ENCODE measurements around the gene UBE2L3.
A peak's percentile ranks its signal among the peaks of the same experiment; 100 is the strongest.

Gene UBE2L3

GRCh38 chr22:21650823-21651520 is 83.5 kb downstream of the UBE2L3 start:
- DNase-seq = no peak

- no peak for DNase-seq
Measured at GRCh38 chr22:21651521-21652009, 84.1 kb downstream of the UBE2L3 start.

GRCh38 chr22:21652010-21652546 is 84.6 kb downstream of the UBE2L3 start:
- DNase-seq = peak; percentile 81

- DNase-seq = no peak
Measured at GRCh38 chr22:21652547-21653545, 85.3 kb downstream of the UBE2L3 start.

GRCh38 chr22:21657020-21657359 is 89.5 kb downstream of the UBE2L3 start:
- no peak for DNase-seq

GRCh38 chr22:21657360-21658032 is 90.0 kb downstream of the UBE2L3 start:
- DNase-seq = peak; percentile 78

GRCh38 chr22:21659864-21660525 is 92.5 kb downstream of the UBE2L3 start:
- DNase-seq = no peak

- DNase-seq = no peak
Measured at GRCh38 chr22:21660904-21661303, 93.4 kb downstream of the UBE2L3 start.

GRCh38 chr22:21661991-21662390 is 94.5 kb downstream of the UBE2L3 start:
- DNase-seq = no peak

- DNase-seq = no peak
Measured at GRCh38 chr22:21663738-21664137, 96.2 kb downstream of the UBE2L3 start.

GRCh38 chr22:21665047-21665851 is 97.7 kb downstream of the UBE2L3 start:
- no peak for DNase-seq

GRCh38 chr22:21666786-21667185 is 99.3 kb downstream of the UBE2L3 start:
- DNase-seq = no peak

- DNase-seq = no peak
Measured at GRCh38 chr22:21669026-21669425, 101.5 kb downstream of the UBE2L3 start.

- DNase-seq = no peak
Measured at GRCh38 chr22:21672107-21672629, 104.7 kb downstream of the UBE2L3 start.

Measured in activated T-cell treated with anti-CD3 and anti-CD28 coated beads, Interleukin-2, amount 50 U/mL, for 1 hour (primary cell).